Non-pigmented ciliary epithelial cell (primary cell): Measurements from ENCODE around the gene SAMM50.

ENCODE experiments used
- DNase-seq: peaks from one replicate; pipeline ENCODE4 v3.0.0-alpha.2; 2010; ENCODE audit warnings: low read depth

SAMM50 gene

GRCh38 chr22:43976861-43977795 lies 21.9 kb downstream of the SAMM50 start:
- DNase-seq: no peak

- no peak for DNase-seq
These were observed 23.3 kb downstream of the SAMM50 start for GRCh38 chr22:43978558-43978957.

- no peak for DNase-seq
These were observed 25.3 kb downstream of the SAMM50 start for GRCh38 chr22:43980579-43980978.

- no peak for DNase-seq
These were observed 25.8 kb downstream of the SAMM50 start for GRCh38 chr22:43980996-43981395.

- DNase-seq: no peak
These were observed 28.6 kb downstream of the SAMM50 start for GRCh38 chr22:43983808-43984207.

- no peak for DNase-seq
These were observed 30.3 kb downstream of the SAMM50 start for GRCh38 chr22:43985532-43985931.

- no peak for DNase-seq
These were observed 33.0 kb downstream of the SAMM50 start for GRCh38 chr22:43988116-43988820.

- DNase-seq: no peak
These were observed 33.7 kb downstream of the SAMM50 start for GRCh38 chr22:43988960-43989359.

GRCh38 chr22:43990044-43990443 lies 34.8 kb downstream of the SAMM50 start:
- DNase-seq: no peak

GRCh38 chr22:43991316-43992020 lies 36.2 kb downstream of the SAMM50 start:
- DNase-seq: no peak

GRCh38 chr22:43992331-43992821 lies 37.1 kb downstream of the SAMM50 start:
- DNase-seq: no peak

GRCh38 chr22:43993072-43993760 lies 38.0 kb downstream of the SAMM50 start:
- DNase-seq: peak; percentile 10

- DNase-seq: no peak
These were observed 38.8 kb downstream of the SAMM50 start for GRCh38 chr22:43994006-43994405.

- DNase-seq: no peak
These were observed 39.2 kb downstream of the SAMM50 start for GRCh38 chr22:43994416-43994815.

GRCh38 chr22:43995057-43995685 lies 39.9 kb downstream of the SAMM50 start:
- DNase-seq: no peak

- DNase-seq: no peak
These were observed 40.5 kb downstream of the SAMM50 start for GRCh38 chr22:43995798-43996169.

- DNase-seq: no peak
These were observed 41.1 kb downstream of the SAMM50 start for GRCh38 chr22:43996170-43996980.

- DNase-seq: no peak
These were observed 41.7 kb downstream of the SAMM50 start for GRCh38 chr22:43996981-43997265.

- no peak for DNase-seq
These were observed 43.5 kb downstream of the SAMM50 start for GRCh38 chr22:43998679-43999264.

- no peak for DNase-seq
These were observed 44.1 kb downstream of the SAMM50 start for GRCh38 chr22:43999378-43999777.
